IMR-90 (cell line): ENCODE results near the gene TBC1D16. TPM values are rescaled to one million over a fixed set of nuclear protein-coding genes. Genes with fewer than 3 reads are reported as not detected.
A peak's percentile ranks its signal among the peaks of the same experiment; 100 is the strongest.

Experiments
- ATAC-seq: fragments of 200-7000 bp; cut with Tn5 transposase; 2 replicates; pipeline ENCODE4 v1.9.1; 2020; ENCODE audit warnings: low read depth, mild to moderate bottlenecking, moderate library complexity
- BruUV-seq: library from RNA; stranded (reverse); fragments of 400-500 nt; replicated peaks from 2 replicates; lab custom pipeline; 2021; lab: Mats Ljungman, UMichigan
- CTCF ChIA-PET: fragments of 300-600 bp; formaldehyde crosslinking; extraction: SDS; loops from one replicate; lab custom pipeline; 2021; ENCODE audit warnings: antibody characterized with exemption; lab: Yijun Ruan, JAX
- POLR2A ChIA-PET: fragments of 300-600 bp; sonication (Branson Sonifier 250); formaldehyde crosslinking; loops from one replicate; lab custom pipeline; 2022; ENCODE audit warnings: antibody characterized with exemption; ENCODE audit not compliant: unreplicated experiment; lab: Charles Lee
- DNase-seq: peaks from one replicate; pipeline ENCODE4 v3.0.0; 2013
- H2AFZ ChIP-seq: replicated peaks from 2 replicates; pipeline ENCODE3; 2013; ENCODE audit warnings: low read length, mild to moderate bottlenecking; ENCODE audit not compliant: poor library complexity
- H2AK5ac ChIP-seq: 2 replicates; pipeline ENCODE4 v1.6.1; 2013; ENCODE audit warnings: low read depth, low read length, inconsistent platforms
- H2AK9ac ChIP-seq: replicated peaks from 2 replicates; pipeline ENCODE3; 2013; ENCODE audit warnings: mild to moderate bottlenecking, low read depth, low read length, moderate library complexity; ENCODE audit not compliant: poor library complexity
- H2BK120ac ChIP-seq: 2 replicates; pipeline ENCODE4 v1.6.1; 2013; ENCODE audit warnings: low read depth, low read length, inconsistent platforms
- H2BK15ac ChIP-seq: 3 replicates; pipeline ENCODE4 v1.6.1; 2013; ENCODE audit warnings: low read depth, low read length, inconsistent platforms
- H2BK20ac ChIP-seq: 2 replicates; pipeline ENCODE4 v1.6.1; 2013; ENCODE audit warnings: low read depth, mild to moderate bottlenecking, inconsistent platforms, low read length, moderate library complexity
- H2BK5ac ChIP-seq: 2 replicates; pipeline ENCODE4 v1.6.1; 2013; ENCODE audit warnings: mild to moderate bottlenecking, low read depth, low read length, inconsistent platforms; ENCODE audit not compliant: poor library complexity, severe bottlenecking
- H3K14ac ChIP-seq: replicated peaks from 2 replicates; pipeline ENCODE4 v1.6.1; 2013; ENCODE audit warnings: low read depth, low read length, inconsistent platforms
- H3K18ac ChIP-seq: 2 replicates; pipeline ENCODE4 v1.6.1; 2013; ENCODE audit warnings: low read depth, low read length, control low read depth
- H3K23ac ChIP-seq: 2 replicates; pipeline ENCODE4 v1.6.1; 2013; ENCODE audit warnings: low read depth, low read length, inconsistent platforms
- H3K27ac ChIP-seq: 2 replicates; pipeline ENCODE4 v1.5.1; 2013; ENCODE audit warnings: mild to moderate bottlenecking, control low read depth, low read length; ENCODE audit not compliant: insufficient read depth
- H3K27me3 ChIP-seq: 2 replicates; pipeline ENCODE4 v1.6.1; 2013; ENCODE audit warnings: low read length; ENCODE audit not compliant: control insufficient read depth, insufficient read depth
- H3K36me3 ChIP-seq: 2 replicates; pipeline ENCODE4 v1.6.1; 2013; ENCODE audit warnings: low read length, mixed read lengths; ENCODE audit not compliant: control insufficient read depth, insufficient read depth
- H3K4ac ChIP-seq: 2 replicates; pipeline ENCODE4 v1.6.1; 2013; ENCODE audit warnings: low read depth, low read length, inconsistent platforms
- H3K4me1 ChIP-seq: 2 replicates; pipeline ENCODE4 v1.6.1; 2013; ENCODE audit warnings: low read length, mixed read lengths; ENCODE audit not compliant: control insufficient read depth, insufficient read depth
- H3K4me2 ChIP-seq: 2 replicates; pipeline ENCODE4 v1.6.1; 2013; ENCODE audit warnings: low read depth, mild to moderate bottlenecking, control low read depth, low read length, moderate library complexity
- H3K4me3 ChIP-seq: 2 replicates; pipeline ENCODE4 v1.5.1; 2013; ENCODE audit warnings: low read depth, mild to moderate bottlenecking, control low read depth, low read length, moderate library complexity; ENCODE audit not compliant: insufficient read depth
- H3K56ac ChIP-seq: 2 replicates; pipeline ENCODE4 v1.6.1; 2013; ENCODE audit warnings: low read length, inconsistent platforms; ENCODE audit not compliant: insufficient read depth; ENCODE audit errors: extremely low read depth
- H3K79me1 ChIP-seq, 2 experiments: 2 replicates each; pipeline ENCODE4 v1.6.1; 2013; ENCODE audit warnings: low read length in 2 of 2, inconsistent platforms in 1 of 2, low read depth in 1 of 2
- H3K9ac ChIP-seq: 2 replicates; pipeline ENCODE4 v1.6.1; 2013; ENCODE audit warnings: low read depth, low read length, control low read depth
- H3K9me1 ChIP-seq: 2 replicates; pipeline ENCODE4 v1.6.1; 2013; ENCODE audit warnings: low read length, inconsistent platforms; ENCODE audit not compliant: insufficient read depth
- H3K9me3 ChIP-seq: 2 replicates; pipeline ENCODE4 v1.6.1; 2013; ENCODE audit warnings: low read length; ENCODE audit not compliant: control insufficient read depth, insufficient read depth
- H4K20me1 ChIP-seq: 2 replicates; pipeline ENCODE4 v1.6.1; 2013; ENCODE audit warnings: low read length, inconsistent platforms; ENCODE audit not compliant: insufficient read depth
- H4K5ac ChIP-seq: 2 replicates; pipeline ENCODE4 v1.6.1; 2013; ENCODE audit warnings: mild to moderate bottlenecking, low read depth, low read length, control low read depth
- H4K8ac ChIP-seq, 2 experiments: 2 replicates each; pipeline ENCODE4 v1.6.1; 2013; ENCODE audit warnings: low read depth in 2 of 2, low read length in 2 of 2, control low read depth in 1 of 2, inconsistent platforms in 1 of 2
- H4K91ac ChIP-seq: 2 replicates; pipeline ENCODE4 v1.6.1; 2013; ENCODE audit warnings: low read depth, low read length, inconsistent platforms; ENCODE audit not compliant: insufficient read depth
- CEBPB ChIP-seq: IDR thresholded peaks from 2 replicates; pipeline ENCODE4 v1.6.1; 2012; ENCODE audit warnings: low read depth, low read length, improper control_type of control experiment
- CHD1 ChIP-seq: IDR thresholded peaks from 2 replicates; pipeline ENCODE4 v1.6.1; 2012; ENCODE audit warnings: low read depth, low read length, improper control_type of control experiment
- CTCF ChIP-seq: conservative IDR thresholded peaks from 2 replicates; pipeline ENCODE4 v1.5.1; 2012; ENCODE audit warnings: mild to moderate bottlenecking, low read depth, low read length, improper control_type of control experiment
- ELK1 ChIP-seq: fragments of 150-350 bp; IDR thresholded peaks from 2 replicates; pipeline ENCODE4 v1.6.1; 2016; ENCODE audit warnings: low read depth, mild to moderate bottlenecking, low read length, moderate library complexity, borderline replicate concordance
- FOS ChIP-seq: fragments of 150-350 bp; IDR thresholded peaks from 2 replicates; pipeline ENCODE4 v1.6.1; 2016; ENCODE audit warnings: low read depth, low read length
- MXI1 ChIP-seq: IDR thresholded peaks from 2 replicates; pipeline ENCODE4 v1.6.1; 2012; ENCODE audit warnings: low read depth, mild to moderate bottlenecking, low read length, moderate library complexity, borderline replicate concordance
- NFE2L2 ChIP-seq: fragments of 150-350 bp; IDR thresholded peaks from 2 replicates; pipeline ENCODE4 v1.6.1; 2016; ENCODE audit warnings: low read depth, mild to moderate bottlenecking, low read length
- POLR2A ChIP-seq: IDR thresholded peaks from 2 replicates; pipeline ENCODE4 v1.6.1; 2012; ENCODE audit warnings: mild to moderate bottlenecking, low read depth, low read length
- USF2 ChIP-seq: fragments of 150-350 bp; IDR thresholded peaks from 2 replicates; pipeline ENCODE4 v1.6.1; 2017; ENCODE audit warnings: mild to moderate bottlenecking, antibody characterized with exemption, low read length, low read depth
- WGBS, 2 experiments: methylation state at CpG; one replicate each; pipeline versions ENCODE4 v1.1.5 to v1.1.7; 2013; ENCODE audit warnings: missing lambda C conversion rate in 2 of 2; ENCODE audit not compliant: insufficient read length in 1 of 2; ENCODE audit errors: extremely low coverage in 2 of 2; 5-methylcytosine and 5-hydroxymethylcytosine counted together
- dilution Hi-C: fragments of 300-500 bp; cut with HindIII; formaldehyde crosslinking; loops from one replicate; pipeline ENCODE4 v1.14.3; 2018; ENCODE audit warnings: low sequenced_read_pairs; ENCODE audit not compliant: unreplicated experiment
- in situ Hi-C: fragments of 300-500 bp; cut with MboI; formaldehyde crosslinking; loops from 3 replicates; pipeline ENCODE4 v1.14.3; 2019; ENCODE audit warnings: low sequenced_read_pairs, inconsistent platforms, mixed read lengths
- intact Hi-C: fragments of 100-400 bp; cut with micrococcal nuclease; formaldehyde crosslinking; loops from 2 replicates; pipeline ENCODE4 v1.10.0; 2022
- polyA plus RNA-seq, 3 experiments: library from polyadenylated mRNA; depleted of rRNA; stranded (reverse); fragments of >200 nt; gene quantifications; 2 replicates each; pipeline ENCODE4 v1.2.3, GENCODE V29; 2012; ENCODE audit warnings: low replicate concordance in 1 of 3
- total RNA-seq: library from RNA; depleted of rRNA; stranded (reverse); fragments of >200 nt; gene quantifications from 2 replicates; pipeline ENCODE4 v1.2.3, GENCODE V29; 2012

Gene TBC1D16
- total and polyA plus RNA-seq, 2 of the 4 experiments (the other 2 are of a cell fraction) = 10.1 to 16.7 TPM

- Histone ChIP-seq H2AK9ac (no peak overlapping the region), H2BK120ac (no peak overlapping the region), H3K27ac (no peak overlapping the region), H3K14ac (no peak overlapping the region), H2BK5ac (no peak overlapping the region), H3K4me2 (no peak overlapping the region), H3K23ac (no peak overlapping the region), H3K79me1 (no peaks in the 10 kb centered on the region), H3K56ac (no peak overlapping the region), H3K9me1 (peaks cover 4% of the 10 kb centered on the region; the same call in 1 of the 2 replicates), H2AFZ (no peak overlapping the region), H4K8ac (no peak overlapping the region), H4K5ac (no peak overlapping the region), H2BK20ac (no peak overlapping the region), H3K36me3 (no peaks in the 10 kb centered on the region), H3K27me3 (peaks cover 49% of the 10 kb centered on the region), H2AK5ac (no peak overlapping the region), H3K18ac (no peak overlapping the region), H2BK15ac (no peak overlapping the region), H3K4ac (no peak overlapping the region), H3K9ac (no peak overlapping the region), H3K4me3 (no peak overlapping the region), H3K9me3 (no peaks in the 10 kb centered on the region), H4K20me1 (no peaks in the 10 kb centered on the region), H3K4me1 (peaks cover 3% of the 10 kb centered on the region; the same call in 1 of the 2 replicates), H4K91ac (no peak overlapping the region)
- TF ChIP-seq NFE2L2 (no peak), USF2 (no peak), MXI1 (no peak), ELK1 (no peak), FOS (no peak), CEBPB (no peak), POLR2A (no peak), CHD1 (no peak), CTCF (no peak)
- ATAC-seq (no peak), DNase-seq (peak; percentile 31)
- CTCF ChIA-PET = no interaction called here
- 17% methylated on average over 8 of the region's 17 CpGs; no CpG with 5 or more reads in 1 of the 2 experiments for WGBS, 2 experiments
- in situ Hi-C loops = no loop called here
- BruUV-seq = no TSS peak
- intact Hi-C loops = no loop called here
- POLR2A ChIA-PET = no interaction called here
- dilution Hi-C loops = no loop called here
Observed at GRCh38 chr17:79930877-79931816, 104.5 kb downstream of the TBC1D16 start.
